Adrenal gland (tissue), 5 donors: Measurements from ENCODE around the gene RNF166.

ENCODE experiments used
- POLR2A ChIP-seq, 2 donors: fragments of 450-650 bp; IDR thresholded peaks; one replicate each; pipeline ENCODE4 v1.6.1; 2017; ENCODE audit warnings: antibody characterized with exemption in 2 of 2, mild to moderate bottlenecking in 2 of 2, moderate library complexity in 1 of 2
- TF ChIP-seq, protein P1 (sequence below), 6 experiments: fragments of 450-650 bp in 4 of 6; fragments of 200-600 bp in 2 of 6; sonication (generic) in 1 of 6; IDR thresholded peaks; 1 replicate in 5 of 6; 2 replicates in 1 of 6; pipeline versions ENCODE4 v1.5.1 to v1.8.0; 2016 to 2021; ENCODE audit warnings: antibody characterized with exemption in 6 of 6, mild to moderate bottlenecking in 2 of 6, moderate library complexity in 1 of 6
- donor health status: DM: no; HTN: no; CAD: no.

DNA sequence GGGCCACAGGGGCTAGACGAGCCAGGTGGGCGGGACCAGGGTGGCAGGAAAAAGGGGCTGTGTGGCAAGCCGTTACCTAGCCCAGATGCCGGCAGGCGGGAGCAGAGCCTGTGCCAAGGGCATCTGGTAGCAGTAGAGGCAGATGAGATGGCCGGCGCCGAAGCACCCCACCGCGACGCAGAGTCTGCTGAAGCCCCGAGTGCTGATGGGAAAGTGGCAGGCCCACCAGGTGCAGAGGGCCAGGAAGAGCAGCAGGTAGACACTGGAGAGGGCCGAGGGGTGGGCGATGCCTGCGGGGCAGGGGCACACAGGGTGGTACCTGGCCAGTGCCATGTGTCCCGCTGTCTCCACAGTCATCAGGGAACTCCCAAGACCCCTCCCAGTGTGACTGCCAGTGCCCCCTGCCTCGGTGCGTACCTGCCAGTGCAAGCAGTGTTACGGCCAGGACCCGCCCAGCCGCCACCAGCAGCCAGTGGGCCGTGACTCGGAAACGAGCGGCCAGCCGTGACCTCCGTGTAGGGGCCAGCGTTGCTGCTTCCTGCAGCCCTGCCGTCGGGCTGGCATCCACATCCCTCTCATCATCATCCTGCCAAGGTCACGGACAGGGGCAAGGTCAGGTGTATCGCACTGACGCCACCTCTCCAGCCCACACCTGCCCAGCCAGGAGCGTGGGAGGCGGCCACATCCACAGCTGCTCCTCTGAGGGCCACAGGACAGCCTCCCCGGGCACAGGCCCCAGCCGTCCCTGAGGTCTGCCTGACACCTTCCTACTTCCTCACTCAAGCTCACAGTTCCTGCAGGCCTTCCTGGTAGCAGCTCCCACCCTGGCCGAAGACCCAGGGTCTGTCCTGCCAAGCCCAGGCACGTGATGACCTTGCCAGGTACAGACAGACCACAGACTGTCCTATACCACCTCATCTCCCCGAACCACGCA is 32.2 kb upstream of the RNF166 start:
- TF ChIP-seq POLR2A (IDR thresholded peaks at IDR 0.05), result no peak
- TF ChIP-seq, protein P1, sequence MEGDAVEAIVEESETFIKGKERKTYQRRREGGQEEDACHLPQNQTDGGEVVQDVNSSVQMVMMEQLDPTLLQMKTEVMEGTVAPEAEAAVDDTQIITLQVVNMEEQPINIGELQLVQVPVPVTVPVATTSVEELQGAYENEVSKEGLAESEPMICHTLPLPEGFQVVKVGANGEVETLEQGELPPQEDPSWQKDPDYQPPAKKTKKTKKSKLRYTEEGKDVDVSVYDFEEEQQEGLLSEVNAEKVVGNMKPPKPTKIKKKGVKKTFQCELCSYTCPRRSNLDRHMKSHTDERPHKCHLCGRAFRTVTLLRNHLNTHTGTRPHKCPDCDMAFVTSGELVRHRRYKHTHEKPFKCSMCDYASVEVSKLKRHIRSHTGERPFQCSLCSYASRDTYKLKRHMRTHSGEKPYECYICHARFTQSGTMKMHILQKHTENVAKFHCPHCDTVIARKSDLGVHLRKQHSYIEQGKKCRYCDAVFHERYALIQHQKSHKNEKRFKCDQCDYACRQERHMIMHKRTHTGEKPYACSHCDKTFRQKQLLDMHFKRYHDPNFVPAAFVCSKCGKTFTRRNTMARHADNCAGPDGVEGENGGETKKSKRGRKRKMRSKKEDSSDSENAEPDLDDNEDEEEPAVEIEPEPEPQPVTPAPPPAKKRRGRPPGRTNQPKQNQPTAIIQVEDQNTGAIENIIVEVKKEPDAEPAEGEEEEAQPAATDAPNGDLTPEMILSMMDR (IDR thresholded peaks at IDR 0.05), result no peak
